ENCODE data around the gene TMEM53.
"Not testable (repeated sequence)": the region's sequence is repeated elsewhere in the genome, so short reads cannot be mapped to it uniquely, and the experiment has no call there.

GRCh38 chr1:44699375-44699774 is 25.1 kb upstream of the TMEM53 start:
- TF ChIP-seq, protein P1, sequence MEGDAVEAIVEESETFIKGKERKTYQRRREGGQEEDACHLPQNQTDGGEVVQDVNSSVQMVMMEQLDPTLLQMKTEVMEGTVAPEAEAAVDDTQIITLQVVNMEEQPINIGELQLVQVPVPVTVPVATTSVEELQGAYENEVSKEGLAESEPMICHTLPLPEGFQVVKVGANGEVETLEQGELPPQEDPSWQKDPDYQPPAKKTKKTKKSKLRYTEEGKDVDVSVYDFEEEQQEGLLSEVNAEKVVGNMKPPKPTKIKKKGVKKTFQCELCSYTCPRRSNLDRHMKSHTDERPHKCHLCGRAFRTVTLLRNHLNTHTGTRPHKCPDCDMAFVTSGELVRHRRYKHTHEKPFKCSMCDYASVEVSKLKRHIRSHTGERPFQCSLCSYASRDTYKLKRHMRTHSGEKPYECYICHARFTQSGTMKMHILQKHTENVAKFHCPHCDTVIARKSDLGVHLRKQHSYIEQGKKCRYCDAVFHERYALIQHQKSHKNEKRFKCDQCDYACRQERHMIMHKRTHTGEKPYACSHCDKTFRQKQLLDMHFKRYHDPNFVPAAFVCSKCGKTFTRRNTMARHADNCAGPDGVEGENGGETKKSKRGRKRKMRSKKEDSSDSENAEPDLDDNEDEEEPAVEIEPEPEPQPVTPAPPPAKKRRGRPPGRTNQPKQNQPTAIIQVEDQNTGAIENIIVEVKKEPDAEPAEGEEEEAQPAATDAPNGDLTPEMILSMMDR (IDR thresholded peaks at IDR 0.05; ENCODE audit: insufficient read depth, low read length, poor library complexity, severe bottlenecking): not testable (repeated sequence)
- TF ChIP-seq EZH2phosphoT487 (conservative IDR thresholded peaks at IDR 0.05; ENCODE audit: low read length): not testable (repeated sequence)

Data from SU-DHL-6 (cell line).